HG03097 (cell line): ENCODE measurements around the gene ANKLE2.
A peak's percentile ranks its signal among the peaks of the same experiment; 100 is the strongest.
"Not testable (repeated sequence)": the region's sequence is repeated elsewhere in the genome, so short reads cannot be mapped to it uniquely, and the experiment has no call there.

Experiments used
- ATAC-seq: cut with Tn5 transposase; IDR thresholded peaks from one replicate; pipeline ENCODE4 v1.9.1; 2021; ENCODE audit not compliant: unreplicated experiment, low FRiP score

ANKLE2 gene

DNA sequence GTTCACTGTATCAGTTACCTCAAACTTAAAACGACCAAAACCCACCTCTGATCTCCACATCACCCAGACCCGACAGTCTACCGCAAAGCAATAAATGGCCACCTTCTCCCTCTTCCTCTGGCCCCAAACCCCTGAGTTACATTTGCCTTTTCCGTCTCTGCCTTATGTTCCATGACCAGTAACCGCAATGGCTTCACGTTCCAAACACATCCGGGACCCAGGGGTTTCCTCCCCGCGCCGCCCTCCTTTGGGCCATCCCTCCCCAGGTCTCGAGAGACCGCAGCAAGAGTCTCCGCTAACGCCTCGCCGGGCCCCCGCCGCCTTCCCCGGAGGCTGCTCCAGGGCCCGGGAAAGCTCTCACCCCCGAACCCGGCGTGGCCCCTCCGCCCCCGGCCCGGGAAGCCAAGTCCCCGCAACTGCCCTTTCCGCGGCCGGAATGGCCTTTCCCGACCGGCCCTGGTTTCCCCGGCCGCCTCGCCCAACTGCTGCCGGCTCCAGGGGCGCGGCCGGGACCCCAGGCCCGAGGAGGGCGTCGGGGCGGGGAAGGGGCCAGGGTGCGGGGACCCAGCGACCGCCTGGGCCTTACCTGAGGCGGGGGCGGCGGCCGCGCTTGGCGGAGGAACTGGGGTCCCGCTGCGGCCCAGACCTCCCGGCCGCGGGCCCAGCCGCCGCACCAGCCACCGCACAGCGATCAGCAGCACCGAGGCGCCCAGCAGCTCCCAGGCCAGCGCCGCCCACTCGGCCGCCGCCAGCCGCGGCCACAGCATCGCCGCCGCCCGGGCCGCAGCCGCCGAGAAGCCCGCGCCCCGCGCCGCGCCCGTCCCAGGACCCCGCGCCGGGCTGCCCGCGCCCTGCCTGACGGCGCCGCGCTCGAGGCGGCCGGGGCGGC lies at the start of gene ANKLE2:
ANKLE2 (minus strand) TSS at position 801 of the 889 bp plus-strand sequence; CDS start at position 767, 34 bp downstream.
- ATAC-seq = peak; percentile 43

DNA sequence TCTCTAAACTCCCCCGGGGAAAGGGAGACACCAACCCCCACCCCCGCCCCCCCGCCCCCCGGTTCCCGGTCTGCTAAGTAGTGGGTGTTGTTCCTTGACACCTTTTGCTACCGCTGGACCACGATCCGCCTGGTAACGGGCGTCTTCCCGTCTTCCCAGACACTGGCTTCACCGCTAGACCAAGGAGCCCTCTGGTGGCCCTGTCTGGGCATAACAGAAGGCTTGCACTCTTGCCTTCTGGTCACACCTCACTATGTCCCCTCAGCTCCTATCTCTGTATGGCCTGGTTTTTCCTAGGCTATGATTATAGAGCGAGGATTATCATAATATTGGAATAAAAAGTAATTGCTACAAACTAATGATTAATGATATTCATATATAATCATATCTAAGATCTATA lies 47.8 kb upstream of the ANKLE2 start:
- ATAC-seq = not testable (repeated sequence)

DNA sequence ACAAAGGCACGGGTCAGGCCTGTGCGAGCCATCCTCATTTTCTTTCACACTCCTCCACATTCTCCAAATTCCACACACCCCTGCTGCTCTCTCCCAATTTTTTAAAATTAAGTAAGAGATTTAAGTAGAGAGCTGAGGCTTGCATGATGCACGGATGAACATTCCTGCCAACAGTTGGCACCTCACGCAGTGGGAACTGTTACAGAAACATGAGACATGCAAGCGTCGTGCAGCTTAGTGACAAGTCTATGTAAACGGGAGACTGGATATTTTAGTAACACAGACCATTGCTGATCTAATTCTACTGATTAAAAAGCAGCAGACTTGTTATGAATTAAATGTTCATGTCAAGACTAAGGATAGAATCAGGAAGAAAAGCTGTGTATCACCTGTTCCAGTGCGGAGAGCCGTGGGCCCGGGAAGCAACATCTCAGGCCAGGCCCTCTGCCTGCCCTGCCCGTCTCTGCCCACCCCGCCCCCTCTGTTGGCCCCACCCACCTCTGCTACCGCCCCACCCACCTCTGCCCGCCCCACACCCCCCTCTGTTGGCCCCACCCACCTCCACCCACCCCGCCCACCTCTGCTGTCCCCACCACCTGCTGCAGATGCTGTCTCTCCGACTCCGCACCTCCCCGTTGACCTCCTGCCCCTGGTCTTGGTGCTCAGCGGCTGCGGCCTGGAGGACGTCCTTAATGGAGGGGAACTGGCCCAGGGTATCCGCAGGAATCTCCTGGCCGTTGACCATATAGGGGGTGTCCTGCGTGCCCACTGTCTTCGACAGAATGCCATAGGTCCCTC lies 45.9 kb upstream of the ANKLE2 start:
- no peak for ATAC-seq

DNA sequence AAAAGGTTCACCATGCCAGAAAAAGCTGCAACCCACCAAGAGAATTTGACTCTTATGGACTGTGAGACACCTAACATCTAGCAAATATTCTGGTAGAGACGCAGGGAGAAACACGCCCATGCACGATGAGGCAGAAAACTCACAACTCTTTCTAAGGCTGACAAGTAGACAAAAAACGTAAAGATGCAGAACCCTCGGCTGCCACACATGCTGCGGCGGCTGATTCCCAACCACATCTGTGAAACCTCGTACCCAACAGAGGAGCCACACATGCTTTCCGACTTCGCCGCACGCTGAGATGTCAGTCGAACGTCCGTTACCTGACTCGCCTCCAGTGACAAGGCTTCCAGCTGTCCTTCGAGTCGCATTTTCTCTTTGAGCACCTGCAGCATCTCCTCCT lies 45.2 kb upstream of the ANKLE2 start:
- ATAC-seq = no peak

DNA sequence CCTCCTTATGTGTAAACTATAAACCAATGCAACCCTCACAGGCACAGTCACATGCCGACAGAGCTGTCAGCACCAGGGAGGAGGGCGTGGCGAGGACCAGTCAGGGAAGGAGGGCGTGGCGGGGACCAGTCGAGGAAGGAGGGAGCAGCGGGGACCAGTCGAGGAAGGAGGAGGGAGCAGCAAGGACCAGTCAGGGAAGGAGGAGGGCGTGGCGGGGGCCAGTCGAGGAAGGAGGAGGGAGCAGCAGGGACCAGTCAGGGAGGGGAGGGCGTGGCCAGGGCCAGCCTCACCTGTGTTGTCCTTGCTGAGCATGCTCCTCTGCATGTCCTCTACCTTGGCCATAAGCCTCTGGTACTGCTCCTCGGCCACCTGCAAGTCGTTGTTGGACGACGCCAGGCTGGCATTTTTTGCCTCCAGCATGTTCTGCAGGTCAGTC lies 42.8 kb upstream of the ANKLE2 start:
- ATAC-seq = no peak

DNA sequence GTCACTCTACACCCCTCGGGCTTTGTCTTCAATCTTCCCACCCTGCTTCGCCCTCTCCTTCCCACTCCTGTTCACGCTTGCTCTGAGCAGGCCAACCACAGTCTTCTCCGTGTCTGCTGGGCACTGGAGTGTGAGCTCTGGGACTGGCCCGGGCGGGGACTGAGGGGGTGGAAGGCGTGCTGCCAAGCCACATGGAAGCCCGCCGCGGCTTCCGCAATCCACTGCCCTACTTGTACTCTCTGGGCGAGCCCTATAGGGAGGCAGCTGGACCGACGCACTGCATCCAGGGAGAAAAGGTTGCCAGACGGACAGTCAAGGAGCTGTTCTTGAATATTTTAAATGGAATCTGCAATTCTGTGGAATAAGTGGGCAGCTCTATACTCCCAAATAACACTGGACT lies 42.3 kb upstream of the ANKLE2 start:
- no peak for ATAC-seq

DNA sequence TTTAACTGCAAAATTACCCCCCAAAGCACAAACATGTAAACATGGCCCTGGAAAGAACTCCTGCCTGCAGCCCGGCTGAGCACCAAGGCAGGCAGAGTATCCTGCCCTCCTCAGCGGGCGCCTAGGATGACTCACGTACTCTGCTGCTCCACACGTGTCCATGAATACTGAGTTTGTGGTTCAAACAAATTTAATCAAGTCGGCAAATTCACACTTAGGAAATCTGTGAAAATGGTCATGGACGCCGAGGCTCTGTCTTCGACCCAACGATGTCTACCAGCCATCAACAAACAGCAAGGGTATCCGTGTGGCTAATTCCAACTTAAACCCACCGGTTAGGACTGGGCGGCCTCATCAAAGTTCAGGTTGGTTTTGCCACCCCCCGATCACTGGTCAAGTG lies 41.5 kb upstream of the ANKLE2 start:
- no peak for ATAC-seq

DNA sequence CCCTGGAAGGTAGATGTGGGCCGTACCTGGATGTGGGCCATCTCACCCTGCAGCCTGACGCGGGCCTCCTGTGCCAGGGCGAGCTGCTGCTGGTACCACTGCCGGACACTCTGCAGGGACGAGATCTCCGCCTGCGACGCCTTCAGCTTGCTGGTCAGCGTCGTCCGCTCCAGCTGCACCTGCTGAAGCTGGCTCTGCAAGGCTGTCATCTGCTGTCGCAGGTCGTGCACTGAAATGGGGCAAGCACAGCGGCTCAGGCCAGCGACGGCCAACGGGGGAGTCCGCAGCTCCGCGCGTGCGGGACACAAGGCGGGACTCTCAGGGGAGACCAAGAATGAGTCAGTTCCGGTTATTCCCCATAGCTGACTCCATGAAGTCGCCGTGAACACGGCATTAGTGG lies 40.1 kb upstream of the ANKLE2 start:
- no peak for ATAC-seq

DNA sequence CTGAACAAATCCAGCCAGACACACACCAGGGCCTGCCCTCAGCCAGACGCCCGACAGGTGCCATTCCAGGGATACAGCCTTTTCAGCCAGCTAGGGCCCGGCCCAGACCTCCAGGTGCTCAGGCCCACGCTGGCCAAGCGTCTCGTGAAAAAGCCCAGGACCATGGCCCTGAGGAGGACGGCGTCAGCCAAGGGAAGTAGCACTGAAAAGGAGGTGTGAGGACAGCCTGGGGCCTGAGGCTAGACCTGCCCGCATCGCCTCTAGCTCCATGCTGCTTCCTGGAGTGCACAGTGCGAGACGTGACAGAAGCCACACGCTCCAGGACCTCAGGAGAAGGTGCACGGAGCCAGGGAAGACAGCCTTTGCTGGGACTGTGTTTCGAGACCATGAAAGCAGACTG lies 37.2 kb upstream of the ANKLE2 start:
- no peak for ATAC-seq

DNA sequence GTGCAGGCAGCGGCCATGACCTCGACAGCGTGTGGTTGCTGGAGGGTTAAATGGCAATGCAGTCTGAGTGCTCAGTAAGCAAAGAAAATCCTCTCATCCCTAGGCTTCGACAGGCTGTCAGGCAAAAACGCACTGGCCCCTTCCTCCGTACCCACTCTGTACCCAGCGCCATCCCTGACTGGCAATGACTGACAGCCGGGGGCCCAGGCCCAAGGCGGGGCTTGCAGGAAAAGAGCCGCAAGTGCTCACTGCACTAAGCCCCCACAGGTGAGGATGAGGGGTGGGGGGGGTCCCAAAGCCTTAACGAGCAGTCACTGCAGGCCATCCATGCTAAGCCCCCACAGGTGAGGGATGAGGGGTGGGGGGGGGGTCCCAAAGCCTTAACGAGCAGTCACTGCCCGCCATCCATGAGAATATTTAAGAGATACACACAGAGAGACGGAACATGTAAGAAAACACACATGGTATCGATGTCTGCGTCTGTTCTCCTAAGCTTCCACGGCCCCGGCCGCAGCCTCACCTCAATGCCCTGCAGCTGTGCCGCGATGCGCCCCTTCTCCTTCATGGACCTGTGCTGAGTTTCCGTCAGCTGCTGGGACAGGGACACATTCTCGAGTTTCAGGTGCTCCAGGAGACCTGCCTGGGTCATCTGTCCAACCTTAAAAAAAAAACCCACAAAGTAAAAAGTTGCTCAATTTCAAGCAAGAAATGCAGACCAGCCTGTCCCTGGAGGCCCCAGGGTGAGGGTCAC lies 36.4 kb upstream of the ANKLE2 start:
- no peak for ATAC-seq

DNA sequence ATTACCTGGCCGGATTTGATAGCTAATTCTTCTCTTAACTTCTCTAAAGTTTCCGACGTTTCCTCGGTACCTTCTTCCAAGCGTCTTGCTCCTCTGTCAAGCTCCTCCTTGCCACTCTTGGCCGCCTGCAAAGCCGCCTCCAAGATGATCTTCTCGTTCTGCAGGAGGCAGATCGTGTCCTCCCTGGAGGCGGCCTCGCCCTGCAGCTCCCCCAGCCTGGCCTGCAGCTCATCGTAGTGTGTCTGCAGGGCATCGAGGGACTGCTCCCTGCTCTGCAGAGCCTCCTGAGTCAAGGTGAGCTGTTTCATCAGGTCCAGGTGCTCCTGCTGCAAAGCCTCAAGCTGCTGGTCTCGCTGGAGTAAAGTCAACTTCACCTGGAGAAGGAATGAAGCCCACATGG lies 34.2 kb upstream of the ANKLE2 start:
- ATAC-seq = no peak

DNA sequence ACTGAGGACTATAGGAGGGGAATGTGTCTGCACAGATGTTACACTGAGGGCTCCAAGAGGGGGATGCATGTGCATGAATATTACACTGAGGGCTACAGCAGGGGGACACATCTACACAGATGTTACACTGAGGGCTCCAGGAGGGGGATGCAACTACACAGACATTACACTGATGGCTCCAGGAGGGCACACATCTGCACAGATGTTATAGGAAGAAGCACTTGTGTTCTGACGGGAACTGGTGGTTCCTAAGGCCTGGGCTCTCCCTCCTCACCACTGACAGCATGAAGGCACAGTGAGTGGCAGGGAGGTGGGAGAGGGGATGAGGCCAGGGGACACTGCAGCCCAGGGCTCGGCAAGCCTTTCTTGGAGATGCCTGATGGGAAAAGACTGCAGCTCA lies 30.3 kb upstream of the ANKLE2 start:
- ATAC-seq = not testable (repeated sequence)

DNA sequence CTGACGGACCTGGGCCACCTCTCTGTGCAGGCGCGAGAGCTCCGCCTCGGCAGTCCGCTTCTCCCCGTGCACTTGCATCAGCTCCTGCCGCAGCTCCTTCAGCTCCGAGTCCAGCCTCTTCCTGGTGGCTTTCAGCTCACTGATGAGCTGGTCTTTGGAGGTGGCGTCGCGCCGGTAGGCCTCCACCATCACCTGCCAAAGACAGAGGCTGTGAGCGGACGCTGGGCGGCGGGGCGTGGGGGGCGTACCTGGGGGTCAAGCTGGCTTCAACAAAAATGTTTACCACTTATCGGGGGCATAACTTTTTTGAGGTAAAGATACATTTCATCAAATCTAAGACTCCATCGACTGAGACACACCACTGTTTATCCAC lies 27.5 kb upstream of the ANKLE2 start:
- no peak for ATAC-seq

DNA sequence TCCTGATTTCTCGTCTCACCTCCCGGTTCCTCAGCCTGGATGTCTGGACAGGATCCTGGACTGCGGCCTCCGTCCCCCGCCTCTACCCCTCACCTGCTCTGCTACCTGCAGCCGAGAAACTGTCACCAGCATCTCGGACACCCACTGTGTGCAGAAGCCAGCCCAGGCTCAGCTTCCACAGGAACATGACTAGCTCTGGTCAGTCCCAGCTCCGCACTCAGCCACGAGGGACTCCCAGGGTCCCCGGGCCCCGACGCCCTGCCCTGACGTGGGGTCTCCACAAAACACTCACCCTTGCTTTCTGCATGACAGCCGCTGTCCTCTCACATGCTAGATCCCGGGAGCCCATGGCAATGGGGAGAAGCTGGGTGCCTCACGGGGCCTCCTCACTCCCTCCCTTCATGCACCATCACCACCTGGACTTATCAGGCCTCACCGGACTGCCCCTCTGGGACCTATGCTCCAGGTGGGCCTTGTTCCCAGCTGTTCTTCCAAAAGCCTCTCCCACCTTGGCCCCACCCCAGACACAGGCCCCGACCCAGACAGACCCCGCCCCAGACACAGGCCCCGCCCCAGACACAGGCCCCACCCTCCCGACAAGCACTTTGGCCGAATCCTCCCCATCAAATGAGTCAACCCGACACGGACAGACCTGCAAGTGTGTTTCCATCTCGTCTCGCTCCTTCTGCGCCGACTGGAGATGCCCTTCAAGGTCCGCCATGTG lies 26.9 kb upstream of the ANKLE2 start:
- no peak for ATAC-seq

DNA sequence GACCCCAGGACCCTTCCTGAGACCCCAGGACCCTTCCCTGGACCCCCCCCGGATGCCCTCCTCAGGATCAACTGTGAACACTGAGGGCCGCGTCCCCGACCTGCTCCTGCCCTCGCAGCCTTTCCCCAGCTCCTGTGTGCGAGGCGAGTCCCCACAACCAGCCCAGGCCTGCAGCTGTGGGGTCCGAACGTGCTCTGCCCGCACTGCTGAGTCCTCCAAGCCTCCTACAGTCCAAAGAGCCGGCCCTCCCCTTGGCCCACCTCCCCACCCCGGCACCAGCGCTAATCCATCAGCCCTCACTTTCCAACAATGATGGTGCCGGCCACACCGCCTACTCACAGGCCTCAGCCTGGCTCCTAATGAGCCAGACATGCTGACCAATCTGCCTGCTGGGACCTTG lies 26.2 kb upstream of the ANKLE2 start:
- ATAC-seq = no peak

DNA sequence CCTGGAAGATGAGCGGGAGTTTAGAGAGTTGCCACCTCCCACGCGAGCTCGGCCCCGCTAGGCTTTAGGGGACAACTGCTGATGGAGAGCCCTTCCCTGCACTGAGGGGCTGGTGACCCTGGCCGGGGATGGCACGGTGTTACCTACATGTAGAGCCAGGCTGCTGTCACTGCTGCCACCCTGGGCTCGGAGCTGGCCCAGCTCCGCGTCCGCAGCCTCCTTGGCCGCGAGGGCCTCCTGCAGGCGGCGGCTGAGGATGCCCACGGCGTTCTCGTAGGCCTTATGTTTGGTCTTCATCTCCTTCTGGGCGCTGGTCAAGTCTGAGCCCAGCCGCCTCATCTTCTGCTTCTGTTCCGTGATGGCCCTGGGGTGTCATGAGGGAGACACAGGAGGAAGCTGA lies 24.6 kb upstream of the ANKLE2 start:
- no peak for ATAC-seq

DNA sequence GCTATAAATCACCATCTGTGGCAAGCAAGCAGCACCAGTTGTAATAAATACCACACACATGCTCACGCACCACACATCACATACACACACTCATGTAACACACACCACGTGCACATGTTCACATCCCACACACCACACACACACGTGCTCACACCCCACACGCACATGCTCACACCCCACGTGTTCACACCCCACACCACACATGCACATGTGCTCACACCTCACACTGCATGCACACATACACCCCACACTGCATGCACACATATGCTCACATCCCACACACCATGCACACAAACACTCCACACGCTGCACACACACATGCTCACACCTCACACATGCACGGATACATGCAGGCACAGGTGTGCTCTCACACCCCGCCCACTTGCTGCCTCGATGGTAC lies 22.9 kb upstream of the ANKLE2 start:
- ATAC-seq = no peak

DNA sequence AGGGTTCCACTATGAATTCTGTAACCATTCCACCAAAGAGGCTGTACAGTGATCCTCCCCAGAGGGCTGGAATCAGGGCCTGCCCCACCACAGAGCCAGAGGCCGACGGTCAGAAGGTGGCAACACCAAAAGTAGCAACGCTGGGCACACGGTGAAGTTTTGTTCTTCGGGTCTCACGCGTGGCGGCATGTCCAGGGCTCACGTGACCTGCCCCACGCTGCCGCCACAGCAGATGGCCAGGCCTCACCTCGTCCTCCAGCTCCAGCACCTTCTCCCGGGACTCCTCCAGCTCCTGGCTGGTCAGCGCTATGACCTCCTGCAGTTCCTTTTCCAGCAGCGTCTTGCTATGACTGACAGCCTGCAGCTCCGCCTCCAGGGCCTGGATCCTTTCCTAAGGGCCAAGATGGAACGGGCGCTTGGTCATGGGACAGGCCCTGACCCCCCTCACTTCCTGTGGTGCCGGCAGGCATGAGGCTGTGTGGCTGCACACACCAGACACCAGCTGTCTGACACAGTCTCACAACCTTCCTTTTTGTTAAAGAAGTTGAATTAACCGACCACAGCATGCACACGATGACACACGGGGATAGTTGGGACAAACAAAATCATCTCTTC lies 22.4 kb upstream of the ANKLE2 start:
- no peak for ATAC-seq

DNA sequence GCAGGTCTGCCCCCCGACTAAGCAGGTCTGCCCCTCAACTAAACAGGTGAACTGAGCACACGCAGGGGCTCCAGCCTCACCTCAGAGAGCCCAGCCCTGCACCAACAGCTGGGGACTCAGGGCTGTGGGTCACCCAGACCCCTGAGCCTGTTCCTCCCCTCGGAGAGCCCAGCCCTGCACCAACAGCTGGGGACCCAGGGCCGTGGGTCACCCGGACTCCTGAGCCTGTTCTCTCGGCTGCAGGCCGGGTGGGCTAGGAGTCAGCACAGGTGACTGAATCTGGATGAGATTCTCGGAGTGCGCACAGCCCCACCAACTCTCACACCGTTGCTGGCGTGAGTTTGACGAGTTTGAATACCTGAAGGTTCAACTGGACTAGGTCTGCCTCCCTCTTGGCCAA lies 20.3 kb upstream of the ANKLE2 start:
- ATAC-seq = no peak

DNA sequence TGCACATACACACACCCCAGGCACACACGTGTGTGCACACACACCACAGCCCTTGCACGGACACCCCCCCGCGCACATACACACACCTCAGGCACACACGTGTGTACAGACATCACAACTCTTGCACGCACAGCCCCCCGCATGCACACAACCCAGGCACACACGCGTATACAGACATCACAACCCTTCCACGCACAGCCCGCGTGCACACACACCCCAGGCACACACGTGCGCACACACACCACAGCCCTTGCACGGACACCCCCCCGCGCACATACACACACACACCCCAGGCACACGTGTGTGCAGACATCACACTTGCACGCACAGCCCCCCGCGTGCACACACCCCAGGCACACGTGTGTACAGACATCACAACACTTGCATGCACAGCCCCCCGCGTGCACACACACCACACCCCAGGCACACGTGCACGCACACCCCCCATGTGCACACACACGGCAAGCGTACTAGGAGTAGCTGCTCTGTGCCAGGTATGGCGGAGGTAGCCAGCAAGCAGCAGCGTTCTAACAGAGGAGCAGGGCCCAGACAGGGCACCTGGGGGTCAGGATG lies 18.2 kb upstream of the ANKLE2 start:
- no peak for ATAC-seq
